ENCODE data around the gene NEU1. TPM values are rescaled to one million over a fixed set of nuclear protein-coding genes. Genes with fewer than 3 reads are reported as not detected.

The NEU1 gene
- total RNA-seq, 1 experiment from 2014 or later, result 36.2 TPM

DNA sequence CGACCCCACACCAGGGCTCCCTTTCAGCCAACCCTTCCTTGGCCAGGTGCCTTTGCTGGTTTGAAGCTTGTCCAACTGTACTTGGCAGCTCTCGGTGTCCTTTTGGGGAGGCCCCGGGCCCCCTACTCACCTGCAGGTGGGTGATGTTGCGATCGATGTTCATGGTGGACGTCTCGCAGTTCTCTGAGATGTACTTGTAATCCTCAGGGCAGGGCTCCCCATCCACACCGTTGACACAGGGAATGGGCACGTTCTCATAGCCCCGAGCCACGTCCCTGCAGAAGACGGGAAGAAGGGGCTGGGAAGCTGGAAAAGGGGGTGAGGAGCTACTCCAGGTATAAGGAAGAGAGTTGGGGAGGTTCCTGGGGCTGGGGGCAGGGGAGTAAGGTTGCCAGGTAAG, 21.1 kb upstream of the NEU1 start:
- H4K91ac ChIP-seq (ENCODE audit: insufficient read length, low read depth, low read length), result no peak overlapping the region
- DNase-seq, result no peak
- H4K20me1 ChIP-seq (ENCODE audit: control insufficient read depth, insufficient read depth, insufficient read length), result no peaks in the 10 kb centered on the region
- no peak overlapping the region for H2BK12ac ChIP-seq (ENCODE audit: insufficient read length, low read depth, low read length)
- H3K79me1 ChIP-seq (ENCODE audit: insufficient read depth, low read depth, low read length, poor library complexity, severe bottlenecking), result no peaks in the 10 kb centered on the region
- H3K9me3 ChIP-seq (ENCODE audit: control insufficient read depth, low read depth, low read length), result no peaks in the 10 kb centered on the region
- H3K27me3 ChIP-seq (ENCODE audit: insufficient read depth, low read length), result no peaks in the 10 kb centered on the region
- H3T11ph ChIP-seq (ENCODE audit: low read length), result no peak overlapping the region
- Mint-ChIP-seq H3K27ac (no peak overlapping the region), H3K4me3 (no peak overlapping the region), H3K36me3 (ENCODE audit: insufficient read depth in 1 of 3, low read depth in 3 of 3) (peaks cover 62 to 91% (median 88%) of the 10 kb centered on the region in 3 experiments; a peak in 6 of 7 replicates), H3K9me3 (no peaks in the 10 kb centered on the region), H3K4me1 (peaks cover 3 to 10% of the 10 kb centered on the region in 2 experiments), H3K27me3 (ENCODE audit: low read depth) (no peaks in the 10 kb centered on the region)
- H3K4me2 ChIP-seq (ENCODE audit: insufficient read depth, insufficient read length, low read length), result no peak overlapping the region
- H3K4ac ChIP-seq (ENCODE audit: low read depth, low read length), result no peak overlapping the region
- no peaks in the 10 kb centered on the region for H3K79me2 ChIP-seq (ENCODE audit: insufficient read depth, low read length)
- H4K5ac ChIP-seq (ENCODE audit: insufficient read length, low read depth, low read length), result no peak overlapping the region
- H3K23ac ChIP-seq (ENCODE audit: insufficient read length, low read depth, low read length), result no peak overlapping the region
- no peak overlapping the region for H3K56ac ChIP-seq (ENCODE audit: insufficient read length, low read depth, low read length)
- H3K27ac ChIP-seq (ENCODE audit: insufficient read length, low read depth, low read length), result no peak overlapping the region
- no peaks in the 10 kb centered on the region for H3K23me2 ChIP-seq (ENCODE audit: insufficient read length, low read depth, low read length, poor library complexity, severe bottlenecking)
- H2AFZ ChIP-seq (ENCODE audit: low read length), result no peak overlapping the region
- no peak overlapping the region for H3K18ac ChIP-seq (ENCODE audit: insufficient read length, low read depth, low read length)
- WGBS (ENCODE audit: extremely low coverage, insufficient read length, low lambda C conversion rate), result no CpG with 5 or more reads among the region's 12 CpGs
- no peak overlapping the region for H2BK120ac ChIP-seq (ENCODE audit: low read depth, low read length, poor library complexity, severe bottlenecking)
- H2BK20ac ChIP-seq (ENCODE audit: low read depth, low read length, poor library complexity, severe bottlenecking), result no peak overlapping the region
- H4K8ac ChIP-seq (replicated peaks; ENCODE audit: insufficient read length, low read depth, low read length), result no peak overlapping the region
- no peak overlapping the region for H3K9ac ChIP-seq (ENCODE audit: extremely low read depth, insufficient read length, low read length)
- H2BK15ac ChIP-seq (ENCODE audit: low read depth, low read length), result no peak overlapping the region
- H3K4me1 ChIP-seq (ENCODE audit: insufficient read depth, low read length), result no peaks in the 10 kb centered on the region
- H2BK5ac ChIP-seq (ENCODE audit: insufficient read length, low read length), result no peak overlapping the region
- H2AK5ac ChIP-seq (ENCODE audit: insufficient read length, low read length), result no peak overlapping the region
- no peak overlapping the region for H3K14ac ChIP-seq (ENCODE audit: insufficient read depth, low read length)
- TF ChIP-seq, protein P1, sequence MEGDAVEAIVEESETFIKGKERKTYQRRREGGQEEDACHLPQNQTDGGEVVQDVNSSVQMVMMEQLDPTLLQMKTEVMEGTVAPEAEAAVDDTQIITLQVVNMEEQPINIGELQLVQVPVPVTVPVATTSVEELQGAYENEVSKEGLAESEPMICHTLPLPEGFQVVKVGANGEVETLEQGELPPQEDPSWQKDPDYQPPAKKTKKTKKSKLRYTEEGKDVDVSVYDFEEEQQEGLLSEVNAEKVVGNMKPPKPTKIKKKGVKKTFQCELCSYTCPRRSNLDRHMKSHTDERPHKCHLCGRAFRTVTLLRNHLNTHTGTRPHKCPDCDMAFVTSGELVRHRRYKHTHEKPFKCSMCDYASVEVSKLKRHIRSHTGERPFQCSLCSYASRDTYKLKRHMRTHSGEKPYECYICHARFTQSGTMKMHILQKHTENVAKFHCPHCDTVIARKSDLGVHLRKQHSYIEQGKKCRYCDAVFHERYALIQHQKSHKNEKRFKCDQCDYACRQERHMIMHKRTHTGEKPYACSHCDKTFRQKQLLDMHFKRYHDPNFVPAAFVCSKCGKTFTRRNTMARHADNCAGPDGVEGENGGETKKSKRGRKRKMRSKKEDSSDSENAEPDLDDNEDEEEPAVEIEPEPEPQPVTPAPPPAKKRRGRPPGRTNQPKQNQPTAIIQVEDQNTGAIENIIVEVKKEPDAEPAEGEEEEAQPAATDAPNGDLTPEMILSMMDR (conservative IDR thresholded peaks at IDR 0.05), result no peak
